GM18909 (cell line): ENCODE data around the gene PLEKHM3.

ENCODE experiments used
- ATAC-seq: cut with Tn5 transposase; IDR thresholded peaks from one replicate; pipeline ENCODE4 v1.9.1; 2021; ENCODE audit warnings: mild to moderate bottlenecking; ENCODE audit not compliant: unreplicated experiment, poor library complexity

The PLEKHM3 gene

DNA sequence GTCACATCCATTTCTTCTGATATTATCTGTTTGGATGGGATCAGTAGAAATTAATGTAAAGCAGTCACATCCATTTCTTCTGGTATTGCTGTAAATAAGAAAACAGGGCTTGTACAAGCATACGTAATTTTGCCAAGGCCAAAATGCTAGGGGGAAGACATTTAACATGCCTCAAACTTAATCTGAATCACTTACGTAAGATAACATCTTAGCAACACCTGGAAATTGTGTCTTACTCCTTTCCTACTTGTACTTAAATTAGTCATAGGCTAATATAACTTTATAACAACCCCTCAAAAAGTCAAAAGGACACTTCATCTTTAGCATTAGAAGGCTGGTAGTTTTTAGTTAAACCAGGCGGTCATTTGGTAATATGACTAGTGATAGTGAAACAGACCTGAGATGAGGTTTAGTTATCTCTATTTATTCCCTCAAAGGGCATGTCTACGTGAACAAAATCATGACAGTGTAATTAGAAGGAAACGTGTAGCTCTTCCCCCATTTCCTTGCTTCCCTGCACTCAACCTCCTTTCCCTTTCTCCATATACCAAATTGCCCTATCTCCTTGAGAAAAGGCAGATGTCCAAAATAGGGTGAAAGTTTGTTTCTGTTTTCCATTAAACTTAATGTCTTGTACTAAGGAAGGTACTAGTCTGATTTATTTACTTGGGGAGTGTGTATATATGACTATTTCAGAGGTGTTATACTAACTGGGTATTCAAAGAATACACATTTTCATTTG is 156.3 kb downstream of the PLEKHM3 start:
- no peak for ATAC-seq

DNA sequence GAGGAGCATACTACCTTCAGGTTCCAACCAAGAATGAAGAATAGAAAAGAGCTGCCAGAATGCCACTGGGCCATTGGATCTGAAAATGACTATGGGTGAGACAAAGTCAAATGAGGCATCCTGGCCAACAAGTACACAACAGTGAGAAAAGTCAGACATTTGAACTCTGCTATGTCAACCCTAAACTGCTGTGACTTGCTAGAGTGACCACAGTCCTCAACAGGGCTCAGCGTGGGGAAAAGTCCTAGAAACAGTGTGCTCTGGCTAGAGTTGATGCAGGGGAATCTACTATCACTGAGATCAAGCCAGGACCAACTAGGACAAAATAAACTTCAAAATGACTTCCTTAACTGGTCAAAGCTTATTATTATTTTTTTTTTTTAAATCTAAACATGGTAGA is 157.4 kb downstream of the PLEKHM3 start:
- no peak for ATAC-seq

DNA sequence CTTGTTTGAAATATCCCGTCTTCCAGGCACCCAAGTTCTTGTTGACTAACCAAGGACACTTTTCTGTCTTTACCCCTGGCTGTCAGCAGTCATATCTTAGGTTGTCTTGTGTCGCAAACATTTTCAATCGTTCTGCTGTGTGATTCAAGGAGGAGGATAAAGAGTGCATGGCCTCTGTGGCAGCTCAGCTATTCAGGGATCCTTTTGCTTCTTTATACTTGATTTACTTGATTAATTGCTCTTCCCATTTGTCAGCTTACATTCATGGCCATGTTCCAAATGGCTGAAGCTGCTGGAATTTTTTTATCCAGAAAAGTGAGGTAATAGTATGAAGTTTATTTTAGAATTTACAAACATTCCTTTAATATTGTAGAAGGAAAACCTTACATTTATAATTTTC is 158.3 kb downstream of the PLEKHM3 start:
- no peak for ATAC-seq

DNA sequence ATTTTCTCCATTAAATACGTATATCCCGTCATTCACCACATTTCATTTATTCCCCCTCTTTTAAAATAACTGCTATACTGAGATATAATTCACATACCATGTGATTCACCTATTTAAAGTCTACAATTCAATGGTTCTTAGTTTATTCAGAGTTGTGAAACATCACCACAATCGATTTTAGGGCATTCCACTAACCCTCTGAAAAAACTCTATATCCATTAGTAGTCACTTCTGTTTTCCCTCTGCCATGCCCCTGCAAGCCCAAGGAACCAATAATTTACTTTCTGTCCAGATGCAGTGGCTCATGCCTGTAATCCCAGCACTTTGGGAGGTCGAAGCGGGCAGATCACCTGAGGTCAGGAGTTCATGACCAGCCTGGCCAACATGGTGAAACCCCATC is 160.1 kb downstream of the PLEKHM3 start:
- no peak for ATAC-seq

DNA sequence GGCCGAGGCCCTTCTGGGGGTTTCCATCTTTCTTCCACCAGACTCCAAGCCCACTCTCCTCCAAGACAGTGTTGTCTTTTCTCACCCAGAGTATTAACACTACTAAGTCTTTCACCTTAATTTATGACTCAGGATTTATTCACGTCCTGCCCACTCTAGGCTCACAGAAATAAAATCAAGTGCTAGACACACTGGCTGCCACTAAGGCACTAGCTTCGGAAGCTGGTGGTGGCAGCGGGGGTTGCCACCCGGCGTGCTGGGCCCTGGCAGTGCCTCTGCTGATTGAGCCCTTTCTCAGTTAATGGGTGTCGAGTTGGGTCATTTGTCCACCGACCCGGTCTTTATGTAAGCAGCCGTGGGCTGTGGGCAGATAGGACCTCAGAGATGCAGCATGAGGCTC is 162.0 kb downstream of the PLEKHM3 start:
- no peak for ATAC-seq

DNA sequence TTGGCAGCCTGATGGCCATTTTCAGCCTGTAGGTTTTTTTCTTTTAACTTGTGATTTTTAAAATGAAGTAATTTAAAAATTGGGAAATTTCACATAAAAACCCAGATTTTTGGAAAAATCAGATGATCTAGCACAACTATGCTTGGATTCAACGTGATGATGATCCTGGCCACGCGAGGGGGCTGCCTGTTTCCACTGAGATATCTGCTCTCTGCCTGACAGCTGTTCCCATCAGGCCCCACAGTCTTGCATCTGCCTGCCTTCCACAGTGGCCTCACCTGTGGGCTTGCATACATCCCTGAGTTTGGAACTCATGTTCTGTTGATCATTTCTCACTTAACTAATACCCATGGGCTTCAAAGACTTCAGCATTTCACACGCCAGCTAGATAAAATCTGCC is 163.5 kb downstream of the PLEKHM3 start:
- ATAC-seq, result no peak

DNA sequence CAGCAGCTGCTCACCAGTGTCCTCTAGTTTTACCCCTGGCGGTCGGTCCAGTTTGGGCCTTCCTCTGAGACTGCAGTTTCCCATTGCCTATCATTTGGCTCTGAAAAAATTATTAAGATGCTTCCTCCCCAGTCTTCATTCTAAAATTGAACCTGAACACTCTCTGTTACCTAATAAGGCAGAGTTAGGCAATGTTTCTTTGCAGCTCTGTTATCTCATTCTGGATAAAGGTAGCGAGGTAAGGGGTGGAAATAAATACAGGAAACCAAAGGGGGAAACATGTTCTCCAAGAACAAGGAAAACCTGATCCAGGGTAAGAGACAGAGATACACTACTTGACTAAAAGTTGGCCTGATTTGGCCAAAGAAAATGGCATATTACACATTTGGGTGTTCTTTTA is 164.6 kb downstream of the PLEKHM3 start:
- no peak for ATAC-seq

DNA sequence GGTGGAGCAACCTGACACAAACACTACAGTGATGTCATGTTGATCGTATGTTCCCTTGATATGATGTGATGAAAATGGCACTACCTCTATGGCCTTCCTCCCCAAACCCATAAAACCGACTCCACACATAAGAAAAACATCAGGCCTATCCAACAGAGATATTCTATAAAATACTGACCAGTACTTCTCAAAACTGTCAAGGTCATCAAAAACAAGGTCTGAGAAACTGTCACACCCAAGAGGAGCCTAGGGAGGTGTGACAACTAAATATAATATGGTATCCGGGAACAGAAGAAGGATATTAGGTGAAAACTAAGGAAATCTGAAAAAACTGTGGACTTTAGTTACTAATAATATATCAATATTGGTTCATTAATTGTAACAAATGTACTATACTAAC is 169.7 kb downstream of the PLEKHM3 start:
- no peak for ATAC-seq

DNA sequence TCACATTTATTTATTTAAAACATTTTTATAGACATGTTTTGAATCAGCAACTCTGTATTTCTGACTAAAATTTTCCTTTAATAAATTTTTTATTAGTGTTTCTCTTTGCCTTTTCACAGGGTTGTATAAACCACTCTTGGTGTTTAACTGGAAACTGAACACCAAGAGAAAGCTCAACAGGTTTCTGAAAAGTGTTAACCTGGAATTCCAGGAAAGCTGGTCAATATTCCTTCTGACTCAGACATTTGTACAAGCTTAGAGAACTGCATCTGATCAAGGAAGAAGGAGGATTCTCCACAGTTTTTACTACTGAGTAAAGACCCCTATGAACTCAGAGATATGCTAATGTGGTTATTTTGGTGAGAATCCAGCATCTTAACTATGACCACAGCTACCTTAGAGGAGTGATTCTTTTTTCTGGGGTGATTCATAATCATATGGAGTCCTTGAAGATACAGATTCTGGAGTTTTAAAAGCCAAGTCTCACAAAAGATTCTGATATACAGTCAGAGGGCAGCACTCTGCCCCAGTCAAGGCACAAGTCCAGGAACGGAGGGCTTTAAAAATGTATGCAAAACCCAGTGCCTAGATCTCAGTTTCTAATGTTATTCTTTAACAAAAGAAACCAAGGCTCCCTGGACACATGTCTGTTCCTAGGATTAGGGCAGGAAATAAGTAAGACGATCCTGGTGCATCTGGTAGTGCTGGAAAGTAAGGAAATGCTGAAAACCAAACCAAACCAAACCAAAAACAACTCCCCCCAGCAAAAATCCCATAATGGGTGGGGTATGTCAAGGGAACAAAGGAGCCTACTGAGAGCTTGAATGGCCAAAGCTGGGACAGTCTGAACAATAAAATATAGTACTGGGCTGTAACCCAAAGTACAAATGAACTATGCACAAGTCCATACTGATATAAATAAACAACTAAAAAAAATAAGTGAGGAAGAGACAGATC is 170.6 kb downstream of the PLEKHM3 start:
- no peak for ATAC-seq

DNA sequence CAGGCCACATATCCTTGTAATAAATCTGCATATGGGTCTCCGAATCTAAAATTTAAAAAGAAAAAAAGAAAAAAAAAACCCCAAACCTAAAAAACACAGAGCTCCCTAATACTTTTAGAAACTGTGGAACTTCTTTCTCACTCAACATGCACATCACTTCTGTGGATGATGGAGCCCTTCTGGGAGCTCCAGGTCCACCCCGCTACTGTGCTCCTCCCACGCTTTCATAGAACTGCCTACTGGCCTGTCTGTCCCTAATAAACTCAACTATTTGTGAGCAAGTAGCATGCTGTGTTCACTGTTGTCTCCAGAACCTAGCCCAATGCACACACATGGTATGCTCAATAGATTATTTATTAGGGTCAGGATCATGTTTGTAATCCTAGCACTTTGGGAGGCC is 172.5 kb downstream of the PLEKHM3 start:
- no peak for ATAC-seq

DNA sequence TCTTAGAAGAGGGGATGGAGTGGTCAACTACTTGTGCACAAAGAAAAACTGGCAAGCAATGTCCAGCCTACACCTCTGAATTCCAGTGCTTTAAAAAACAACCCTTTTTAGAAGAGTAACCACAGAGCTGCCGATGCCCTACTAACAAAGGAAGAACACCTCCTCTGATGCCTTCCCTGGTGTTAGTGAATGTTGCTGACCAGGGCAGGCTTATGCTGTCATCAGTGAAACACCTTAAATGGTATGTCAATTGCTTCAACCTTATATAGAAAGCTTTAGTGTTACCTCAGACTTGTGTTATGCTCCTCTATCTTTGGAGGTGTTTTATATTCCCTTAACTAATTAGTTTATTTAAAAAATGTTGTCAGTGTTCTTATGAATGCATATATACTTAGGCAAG is 175.9 kb downstream of the PLEKHM3 start:
- no peak for ATAC-seq

DNA sequence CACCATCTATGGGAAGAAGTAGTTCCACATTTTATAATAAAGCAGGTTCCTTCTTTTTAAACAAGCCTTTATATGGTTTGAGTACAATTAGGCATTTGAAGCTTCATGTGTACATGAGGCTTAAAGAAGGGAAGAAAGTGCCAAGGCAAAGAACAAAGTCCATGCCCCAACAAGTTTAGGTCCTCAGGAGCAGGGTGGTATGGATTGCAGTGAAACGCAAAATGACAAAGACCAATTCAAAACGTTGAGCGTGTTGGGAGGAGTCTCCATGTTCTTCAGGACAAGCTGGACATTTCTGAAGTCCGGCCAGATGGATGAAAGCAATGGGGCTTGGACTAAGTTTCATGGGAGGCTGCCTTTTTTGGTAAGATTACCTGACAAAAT is 176.8 kb downstream of the PLEKHM3 start:
- no peak for ATAC-seq

DNA sequence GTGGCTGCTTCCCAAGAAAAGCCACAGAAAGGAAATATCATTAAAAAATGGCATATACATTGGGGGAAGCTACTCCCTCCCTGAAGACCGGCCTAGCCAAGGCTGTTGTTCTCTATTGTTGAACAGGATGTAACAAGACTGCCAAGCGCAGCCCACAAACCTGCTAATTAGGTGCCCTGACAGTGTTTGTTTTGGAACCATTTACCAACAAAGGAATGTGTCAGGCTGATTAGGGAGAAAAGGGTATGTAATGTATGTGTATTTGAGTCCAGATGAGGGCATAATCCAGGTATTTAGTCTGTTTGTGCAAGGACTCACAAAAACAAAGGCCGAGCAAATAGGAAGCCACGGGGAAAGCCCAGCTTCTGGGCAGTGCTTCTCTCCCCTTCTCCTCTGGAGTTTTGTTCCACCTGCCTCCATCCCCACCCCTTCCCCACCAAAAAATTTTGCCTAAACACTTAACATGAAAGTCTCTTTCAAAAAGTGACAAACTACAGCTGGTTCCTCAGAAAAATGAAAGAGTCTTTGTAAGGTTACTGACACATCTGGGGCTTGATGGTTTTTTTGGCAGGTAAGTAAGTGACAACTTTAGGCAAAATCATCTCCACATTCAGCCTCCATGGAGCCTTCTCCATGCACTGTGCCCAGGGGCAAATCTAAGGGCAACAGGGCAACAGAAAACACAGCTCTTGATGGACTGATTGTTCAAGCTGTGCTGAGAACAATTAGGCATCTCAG is 177.4 kb downstream of the PLEKHM3 start:
- no peak for ATAC-seq

DNA sequence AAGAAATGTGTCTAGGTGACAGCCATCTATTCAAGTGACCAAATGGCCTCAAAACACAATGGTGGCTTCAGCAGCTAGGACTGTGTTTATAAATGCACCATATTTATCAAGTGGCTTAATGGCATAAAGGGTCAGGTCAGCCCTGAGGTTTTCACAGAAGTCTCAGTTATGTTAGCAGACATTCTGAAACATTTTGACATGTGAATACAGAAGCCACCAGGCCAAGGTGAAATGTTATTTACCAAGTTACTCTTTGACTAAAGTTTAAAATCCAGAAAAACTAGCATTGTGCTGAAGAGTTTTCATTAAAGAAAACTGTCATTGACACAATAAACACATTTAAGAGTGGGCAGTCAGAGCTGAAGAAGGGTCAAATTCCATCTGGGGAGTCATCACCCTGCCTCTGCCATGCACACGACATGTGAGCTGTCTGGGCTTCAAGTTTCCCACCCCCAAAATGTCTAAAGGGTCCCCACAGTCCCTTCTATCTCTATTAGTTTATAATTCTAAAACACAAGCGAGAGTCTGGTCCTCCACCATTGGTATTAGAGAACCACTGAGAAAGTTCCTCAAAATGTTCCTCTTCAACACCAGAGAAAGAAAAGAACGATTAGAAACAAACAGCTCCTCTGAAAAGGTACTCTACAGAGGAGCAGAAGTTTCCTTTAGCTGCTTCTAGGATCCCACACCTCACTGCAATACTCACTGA is 178.1 kb downstream of the PLEKHM3 start:
- ATAC-seq, result no peak

DNA sequence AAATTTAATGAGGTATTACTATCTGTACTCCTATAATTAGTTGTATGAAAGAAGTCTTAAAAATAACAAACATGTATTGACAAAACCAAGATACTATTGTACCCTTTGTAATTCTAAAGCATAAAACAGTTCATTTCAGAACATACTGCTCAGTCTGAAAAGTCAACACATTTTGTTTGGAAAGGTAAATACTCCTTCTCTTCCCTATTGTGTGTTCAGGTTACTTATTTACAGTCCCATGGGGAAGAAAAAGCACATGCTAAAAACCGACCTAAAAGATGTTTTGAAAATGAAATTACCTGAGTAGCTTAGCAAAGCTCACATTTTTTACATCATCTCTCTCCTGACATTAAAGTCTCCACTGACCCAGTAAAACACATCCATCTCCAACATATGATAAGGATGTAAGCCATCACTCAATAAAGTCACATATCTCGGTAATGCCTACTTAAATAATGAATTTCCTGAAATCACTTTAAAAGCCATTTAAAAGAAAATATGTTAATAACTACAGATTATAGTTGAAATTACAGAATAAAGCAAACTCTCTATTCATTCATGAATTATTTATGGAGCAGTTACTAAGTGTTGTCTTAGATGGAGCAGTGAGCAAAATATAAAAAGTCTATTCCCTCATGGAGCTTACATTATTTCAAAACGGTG is 180.0 kb downstream of the PLEKHM3 start:
- ATAC-seq, result no peak

DNA sequence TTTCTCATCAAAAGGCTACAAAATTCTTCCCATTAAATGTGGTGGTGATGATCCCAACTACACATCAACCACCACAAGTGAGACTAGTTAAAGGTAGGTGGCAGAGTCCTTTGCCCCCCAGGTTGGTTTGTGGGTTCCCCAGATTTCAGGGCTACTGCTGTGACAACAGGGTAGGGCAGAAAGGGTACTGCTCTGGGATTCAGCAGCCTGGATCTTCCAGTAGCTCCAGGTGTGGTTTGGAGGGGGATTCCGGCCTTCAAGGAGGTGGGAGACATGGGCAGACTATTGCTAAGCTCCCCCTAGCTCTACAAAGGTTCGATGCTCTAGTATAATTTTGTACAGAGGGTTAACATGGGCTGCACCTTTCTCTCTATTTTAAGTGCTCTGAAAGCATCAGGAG is 180.7 kb downstream of the PLEKHM3 start:
- ATAC-seq, result no peak

DNA sequence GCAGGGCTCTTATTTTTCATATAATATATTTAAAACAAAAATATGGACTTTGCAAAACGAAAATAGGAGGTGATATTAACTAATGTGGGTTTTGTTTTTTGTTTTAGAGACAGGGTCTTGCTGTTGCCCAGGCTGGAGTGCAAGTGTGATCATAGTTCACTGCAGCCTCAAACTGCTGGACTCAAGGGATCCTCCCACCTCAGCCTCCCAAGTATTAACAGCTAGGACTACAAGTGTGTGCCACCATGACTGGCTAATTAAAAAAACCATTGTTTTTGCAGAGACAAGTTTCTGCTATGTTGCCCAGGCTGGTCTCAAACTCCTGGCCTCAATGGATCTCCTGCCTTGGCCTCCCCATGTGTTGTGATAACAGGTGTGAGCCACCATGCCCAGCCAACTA is 185.2 kb downstream of the PLEKHM3 start:
- no peak for ATAC-seq

DNA sequence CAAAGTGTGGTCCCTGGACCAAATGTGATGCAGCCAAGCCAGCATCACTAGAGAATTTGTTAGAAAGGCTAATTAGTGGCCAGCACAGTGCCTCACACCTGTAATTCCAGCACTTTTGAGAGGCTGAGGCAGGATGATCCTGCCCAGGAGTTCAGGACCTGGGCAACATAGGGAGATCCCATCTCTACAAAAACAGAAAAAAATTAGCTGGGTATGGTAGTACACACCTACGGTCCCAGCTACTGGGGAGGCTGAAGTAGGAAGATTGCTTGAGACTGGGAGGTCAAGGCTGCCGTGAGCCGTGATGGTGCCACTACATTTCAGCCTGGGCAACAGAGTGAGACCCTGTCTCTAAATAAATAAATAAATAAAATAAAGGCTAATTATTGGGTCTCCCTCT is 185.8 kb downstream of the PLEKHM3 start:
- no peak for ATAC-seq

DNA sequence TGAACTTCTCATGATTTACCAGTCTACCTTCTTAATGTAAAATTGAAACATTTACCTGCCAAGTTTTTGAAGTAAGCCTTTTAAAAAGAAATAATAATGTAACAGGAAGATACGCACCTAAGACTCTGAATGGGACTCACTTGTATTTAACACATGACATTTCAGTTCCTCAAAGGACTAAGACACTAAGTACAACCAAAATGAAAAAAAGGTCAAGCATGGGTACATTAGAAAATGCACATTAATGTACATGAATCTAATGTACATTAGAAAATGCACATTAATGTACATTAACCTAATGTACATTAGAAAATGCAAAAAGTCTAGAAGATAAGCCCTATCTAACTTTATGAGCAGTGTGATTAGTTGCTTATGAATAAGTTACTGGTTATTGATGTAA is 186.3 kb downstream of the PLEKHM3 start:
- no peak for ATAC-seq
